A549 (cell line): Measurements from ENCODE around the gene IGF2R.

Experiments
- EP300 ChIP-seq, 2 experiments: fragments of >200 bp; sonication (Bioruptor Twin); formaldehyde crosslinking; IDR thresholded peaks; 2 replicates in 1 of 2; 3 replicates in 1 of 2; pipeline ENCODE4 v1.6.1; 2016 to 2017
- MYC ChIP-seq: IDR thresholded peaks from 2 replicates; pipeline ENCODE4 v1.6.1; 2012; ENCODE audit warnings: mild to moderate bottlenecking, inconsistent platforms, low read length, improper control_type of control experiment, borderline replicate concordance
- POLR2A ChIP-seq: IDR thresholded peaks from 2 replicates; pipeline ENCODE4 v1.6.1; 2012; ENCODE audit warnings: mild to moderate bottlenecking, low read length
- RAD21 ChIP-seq, 2 experiments: fragments of >200 bp in 1 of 2; sonication (Bioruptor Twin) in 1 of 2; formaldehyde crosslinking in 1 of 2; IDR thresholded peaks in 1 of 2; conservative IDR thresholded peaks in 1 of 2; 2 replicates in 1 of 2; 3 replicates in 1 of 2; pipeline ENCODE4 v1.6.1; 2012 to 2018; ENCODE audit warnings: inconsistent platforms in 1 of 2
- RNF2 ChIP-seq: fragments of 200-600 bp; sonication (generic); IDR thresholded peaks from 2 replicates; pipeline ENCODE4 v1.6.1; 2016; ENCODE audit warnings: low read depth, mild to moderate bottlenecking, antibody characterized with exemption, moderate library complexity, borderline replicate concordance
- TF ChIP-seq, protein P1 (sequence below): fragments of >200 bp; sonication (Bioruptor Twin); formaldehyde crosslinking; IDR thresholded peaks from 3 replicates; pipeline ENCODE4 v1.5.1; 2016
- TF ChIP-seq, protein P2 (sequence below): IDR thresholded peaks from 2 replicates; pipeline ENCODE4 v1.6.1; 2012; ENCODE audit warnings: low read depth, borderline replicate concordance
- TF ChIP-seq, protein P3 (sequence below): fragments of 200-600 bp; sonication (generic); IDR thresholded peaks from 2 replicates; pipeline ENCODE4 v1.6.1; 2016; ENCODE audit warnings: antibody characterized with exemption, mild to moderate bottlenecking, moderate library complexity

DNA sequence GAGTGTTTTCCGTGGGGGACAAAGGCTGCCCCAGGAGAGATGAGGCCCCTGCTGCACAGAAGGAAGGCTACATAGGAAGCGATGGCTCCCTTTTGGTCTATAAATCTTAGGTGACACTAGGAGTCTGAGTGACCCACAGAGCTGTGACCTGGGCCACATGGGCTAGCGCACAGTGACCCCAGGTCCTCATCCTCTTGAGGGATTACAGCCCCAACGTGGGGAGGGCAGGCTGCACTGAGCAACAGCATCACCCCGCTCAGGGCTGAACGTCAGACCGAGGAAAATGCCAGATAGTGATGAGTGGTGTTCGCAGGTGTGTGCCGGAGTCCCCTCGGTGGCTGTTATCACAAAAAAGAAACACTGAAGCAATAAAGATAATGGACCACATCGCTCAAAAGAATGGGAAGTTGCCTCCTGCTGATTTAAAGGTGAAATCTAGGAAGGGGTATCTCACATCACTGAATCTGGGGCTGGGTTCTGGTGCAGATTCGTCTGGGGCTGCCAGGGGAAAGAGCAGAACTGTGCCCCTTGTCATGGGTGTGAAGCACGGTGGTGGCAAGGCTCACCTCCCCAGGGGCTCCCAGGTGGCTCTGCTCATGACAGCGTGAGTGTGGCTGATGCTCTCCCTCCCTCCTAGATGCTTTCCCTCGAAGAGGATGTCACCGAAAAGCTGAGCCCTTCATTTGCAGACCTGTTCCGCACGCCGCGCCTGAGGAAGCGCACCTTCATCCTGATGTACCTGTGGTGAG, 167.2 kb downstream of the IGF2R start:
- TF ChIP-seq, protein P1, sequence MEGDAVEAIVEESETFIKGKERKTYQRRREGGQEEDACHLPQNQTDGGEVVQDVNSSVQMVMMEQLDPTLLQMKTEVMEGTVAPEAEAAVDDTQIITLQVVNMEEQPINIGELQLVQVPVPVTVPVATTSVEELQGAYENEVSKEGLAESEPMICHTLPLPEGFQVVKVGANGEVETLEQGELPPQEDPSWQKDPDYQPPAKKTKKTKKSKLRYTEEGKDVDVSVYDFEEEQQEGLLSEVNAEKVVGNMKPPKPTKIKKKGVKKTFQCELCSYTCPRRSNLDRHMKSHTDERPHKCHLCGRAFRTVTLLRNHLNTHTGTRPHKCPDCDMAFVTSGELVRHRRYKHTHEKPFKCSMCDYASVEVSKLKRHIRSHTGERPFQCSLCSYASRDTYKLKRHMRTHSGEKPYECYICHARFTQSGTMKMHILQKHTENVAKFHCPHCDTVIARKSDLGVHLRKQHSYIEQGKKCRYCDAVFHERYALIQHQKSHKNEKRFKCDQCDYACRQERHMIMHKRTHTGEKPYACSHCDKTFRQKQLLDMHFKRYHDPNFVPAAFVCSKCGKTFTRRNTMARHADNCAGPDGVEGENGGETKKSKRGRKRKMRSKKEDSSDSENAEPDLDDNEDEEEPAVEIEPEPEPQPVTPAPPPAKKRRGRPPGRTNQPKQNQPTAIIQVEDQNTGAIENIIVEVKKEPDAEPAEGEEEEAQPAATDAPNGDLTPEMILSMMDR, result no peak
- TF ChIP-seq POLR2A (no peak), RNF2 (no peak), EP300 (IDR thresholded peaks at IDR 0.05) (no peak), MYC (no peak), RAD21 (conservative IDR thresholded peaks at IDR 0.05 in 1 of 2, IDR thresholded peaks at IDR 0.05 in 1 of 2) (no peak)
- TF ChIP-seq, protein P2, sequence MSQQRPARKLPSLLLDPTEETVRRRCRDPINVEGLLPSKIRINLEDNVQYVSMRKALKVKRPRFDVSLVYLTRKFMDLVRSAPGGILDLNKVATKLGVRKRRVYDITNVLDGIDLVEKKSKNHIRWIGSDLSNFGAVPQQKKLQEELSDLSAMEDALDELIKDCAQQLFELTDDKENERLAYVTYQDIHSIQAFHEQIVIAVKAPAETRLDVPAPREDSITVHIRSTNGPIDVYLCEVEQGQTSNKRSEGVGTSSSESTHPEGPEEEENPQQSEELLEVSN, result no peak
- TF ChIP-seq, protein P3, sequence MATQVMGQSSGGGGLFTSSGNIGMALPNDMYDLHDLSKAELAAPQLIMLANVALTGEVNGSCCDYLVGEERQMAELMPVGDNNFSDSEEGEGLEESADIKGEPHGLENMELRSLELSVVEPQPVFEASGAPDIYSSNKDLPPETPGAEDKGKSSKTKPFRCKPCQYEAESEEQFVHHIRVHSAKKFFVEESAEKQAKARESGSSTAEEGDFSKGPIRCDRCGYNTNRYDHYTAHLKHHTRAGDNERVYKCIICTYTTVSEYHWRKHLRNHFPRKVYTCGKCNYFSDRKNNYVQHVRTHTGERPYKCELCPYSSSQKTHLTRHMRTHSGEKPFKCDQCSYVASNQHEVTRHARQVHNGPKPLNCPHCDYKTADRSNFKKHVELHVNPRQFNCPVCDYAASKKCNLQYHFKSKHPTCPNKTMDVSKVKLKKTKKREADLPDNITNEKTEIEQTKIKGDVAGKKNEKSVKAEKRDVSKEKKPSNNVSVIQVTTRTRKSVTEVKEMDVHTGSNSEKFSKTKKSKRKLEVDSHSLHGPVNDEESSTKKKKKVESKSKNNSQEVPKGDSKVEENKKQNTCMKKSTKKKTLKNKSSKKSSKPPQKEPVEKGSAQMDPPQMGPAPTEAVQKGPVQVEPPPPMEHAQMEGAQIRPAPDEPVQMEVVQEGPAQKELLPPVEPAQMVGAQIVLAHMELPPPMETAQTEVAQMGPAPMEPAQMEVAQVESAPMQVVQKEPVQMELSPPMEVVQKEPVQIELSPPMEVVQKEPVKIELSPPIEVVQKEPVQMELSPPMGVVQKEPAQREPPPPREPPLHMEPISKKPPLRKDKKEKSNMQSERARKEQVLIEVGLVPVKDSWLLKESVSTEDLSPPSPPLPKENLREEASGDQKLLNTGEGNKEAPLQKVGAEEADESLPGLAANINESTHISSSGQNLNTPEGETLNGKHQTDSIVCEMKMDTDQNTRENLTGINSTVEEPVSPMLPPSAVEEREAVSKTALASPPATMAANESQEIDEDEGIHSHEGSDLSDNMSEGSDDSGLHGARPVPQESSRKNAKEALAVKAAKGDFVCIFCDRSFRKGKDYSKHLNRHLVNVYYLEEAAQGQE, result no peak
